IMR-90 (cell line): ENCODE results near the gene KATNIP. TPM values are rescaled to one million over a fixed set of nuclear protein-coding genes. Genes with fewer than 3 reads are reported as not detected.
A peak's percentile ranks its signal among the peaks of the same experiment; 100 is the strongest.

Experiments
- ATAC-seq: fragments of 200-7000 bp; cut with Tn5 transposase; 2 replicates; pipeline ENCODE4 v1.9.1; 2020; ENCODE audit warnings: low read depth, mild to moderate bottlenecking, moderate library complexity
- BruUV-seq: library from RNA; stranded (reverse); fragments of 400-500 nt; replicated peaks from 2 replicates; lab custom pipeline; 2021; lab: Mats Ljungman, UMichigan
- CTCF ChIA-PET: fragments of 300-600 bp; formaldehyde crosslinking; extraction: SDS; loops from one replicate; lab custom pipeline; 2021; ENCODE audit warnings: antibody characterized with exemption; lab: Yijun Ruan, JAX
- POLR2A ChIA-PET: fragments of 300-600 bp; sonication (Branson Sonifier 250); formaldehyde crosslinking; loops from one replicate; lab custom pipeline; 2022; ENCODE audit warnings: antibody characterized with exemption; ENCODE audit not compliant: unreplicated experiment; lab: Charles Lee
- DNase-seq: peaks from one replicate; pipeline ENCODE4 v3.0.0; 2013
- H2AFZ ChIP-seq: replicated peaks from 2 replicates; pipeline ENCODE3; 2013; ENCODE audit warnings: low read length, mild to moderate bottlenecking; ENCODE audit not compliant: poor library complexity
- H2AK5ac ChIP-seq: 2 replicates; pipeline ENCODE4 v1.6.1; 2013; ENCODE audit warnings: low read depth, low read length, inconsistent platforms
- H2AK9ac ChIP-seq: replicated peaks from 2 replicates; pipeline ENCODE3; 2013; ENCODE audit warnings: mild to moderate bottlenecking, low read depth, low read length, moderate library complexity; ENCODE audit not compliant: poor library complexity
- H2BK120ac ChIP-seq: 2 replicates; pipeline ENCODE4 v1.6.1; 2013; ENCODE audit warnings: low read depth, low read length, inconsistent platforms
- H2BK15ac ChIP-seq: 3 replicates; pipeline ENCODE4 v1.6.1; 2013; ENCODE audit warnings: low read depth, low read length, inconsistent platforms
- H2BK20ac ChIP-seq: 2 replicates; pipeline ENCODE4 v1.6.1; 2013; ENCODE audit warnings: low read depth, mild to moderate bottlenecking, inconsistent platforms, low read length, moderate library complexity
- H2BK5ac ChIP-seq: 2 replicates; pipeline ENCODE4 v1.6.1; 2013; ENCODE audit warnings: mild to moderate bottlenecking, low read depth, low read length, inconsistent platforms; ENCODE audit not compliant: poor library complexity, severe bottlenecking
- H3K14ac ChIP-seq: replicated peaks from 2 replicates; pipeline ENCODE4 v1.6.1; 2013; ENCODE audit warnings: low read depth, low read length, inconsistent platforms
- H3K18ac ChIP-seq: 2 replicates; pipeline ENCODE4 v1.6.1; 2013; ENCODE audit warnings: low read depth, low read length, control low read depth
- H3K23ac ChIP-seq: 2 replicates; pipeline ENCODE4 v1.6.1; 2013; ENCODE audit warnings: low read depth, low read length, inconsistent platforms
- H3K27ac ChIP-seq: 2 replicates; pipeline ENCODE4 v1.5.1; 2013; ENCODE audit warnings: mild to moderate bottlenecking, control low read depth, low read length; ENCODE audit not compliant: insufficient read depth
- H3K27me3 ChIP-seq: 2 replicates; pipeline ENCODE4 v1.6.1; 2013; ENCODE audit warnings: low read length; ENCODE audit not compliant: control insufficient read depth, insufficient read depth
- H3K36me3 ChIP-seq: 2 replicates; pipeline ENCODE4 v1.6.1; 2013; ENCODE audit warnings: low read length, mixed read lengths; ENCODE audit not compliant: control insufficient read depth, insufficient read depth
- H3K4ac ChIP-seq: 2 replicates; pipeline ENCODE4 v1.6.1; 2013; ENCODE audit warnings: low read depth, low read length, inconsistent platforms
- H3K4me1 ChIP-seq: 2 replicates; pipeline ENCODE4 v1.6.1; 2013; ENCODE audit warnings: low read length, mixed read lengths; ENCODE audit not compliant: control insufficient read depth, insufficient read depth
- H3K4me2 ChIP-seq: 2 replicates; pipeline ENCODE4 v1.6.1; 2013; ENCODE audit warnings: low read depth, mild to moderate bottlenecking, control low read depth, low read length, moderate library complexity
- H3K4me3 ChIP-seq: 2 replicates; pipeline ENCODE4 v1.5.1; 2013; ENCODE audit warnings: low read depth, mild to moderate bottlenecking, control low read depth, low read length, moderate library complexity; ENCODE audit not compliant: insufficient read depth
- H3K56ac ChIP-seq: 2 replicates; pipeline ENCODE4 v1.6.1; 2013; ENCODE audit warnings: low read length, inconsistent platforms; ENCODE audit not compliant: insufficient read depth; ENCODE audit errors: extremely low read depth
- H3K79me1 ChIP-seq, 2 experiments: 2 replicates each; pipeline ENCODE4 v1.6.1; 2013; ENCODE audit warnings: low read length in 2 of 2, inconsistent platforms in 1 of 2, low read depth in 1 of 2
- H3K9ac ChIP-seq: 2 replicates; pipeline ENCODE4 v1.6.1; 2013; ENCODE audit warnings: low read depth, low read length, control low read depth
- H3K9me1 ChIP-seq: 2 replicates; pipeline ENCODE4 v1.6.1; 2013; ENCODE audit warnings: low read length, inconsistent platforms; ENCODE audit not compliant: insufficient read depth
- H3K9me3 ChIP-seq: 2 replicates; pipeline ENCODE4 v1.6.1; 2013; ENCODE audit warnings: low read length; ENCODE audit not compliant: control insufficient read depth, insufficient read depth
- H4K20me1 ChIP-seq: 2 replicates; pipeline ENCODE4 v1.6.1; 2013; ENCODE audit warnings: low read length, inconsistent platforms; ENCODE audit not compliant: insufficient read depth
- H4K5ac ChIP-seq: 2 replicates; pipeline ENCODE4 v1.6.1; 2013; ENCODE audit warnings: mild to moderate bottlenecking, low read depth, low read length, control low read depth
- H4K8ac ChIP-seq, 2 experiments: 2 replicates each; pipeline ENCODE4 v1.6.1; 2013; ENCODE audit warnings: low read depth in 2 of 2, low read length in 2 of 2, control low read depth in 1 of 2, inconsistent platforms in 1 of 2
- H4K91ac ChIP-seq: 2 replicates; pipeline ENCODE4 v1.6.1; 2013; ENCODE audit warnings: low read depth, low read length, inconsistent platforms; ENCODE audit not compliant: insufficient read depth
- BHLHE40 ChIP-seq: fragments of 150-350 bp; IDR thresholded peaks from 2 replicates; pipeline ENCODE4 v1.6.1; 2016; ENCODE audit warnings: mild to moderate bottlenecking, low read depth, low read length
- CEBPB ChIP-seq: IDR thresholded peaks from 2 replicates; pipeline ENCODE4 v1.6.1; 2012; ENCODE audit warnings: low read depth, low read length, improper control_type of control experiment
- MAZ ChIP-seq: IDR thresholded peaks from 2 replicates; pipeline ENCODE4 v1.6.1; 2012; ENCODE audit warnings: low read depth, mild to moderate bottlenecking, low read length, improper control_type of control experiment, moderate library complexity, borderline replicate concordance
- MXI1 ChIP-seq: IDR thresholded peaks from 2 replicates; pipeline ENCODE4 v1.6.1; 2012; ENCODE audit warnings: low read depth, mild to moderate bottlenecking, low read length, moderate library complexity, borderline replicate concordance
- POLR2A ChIP-seq: IDR thresholded peaks from 2 replicates; pipeline ENCODE4 v1.6.1; 2012; ENCODE audit warnings: mild to moderate bottlenecking, low read depth, low read length
- RCOR1 ChIP-seq: IDR thresholded peaks from 2 replicates; pipeline ENCODE4 v1.6.1; 2012; ENCODE audit warnings: mild to moderate bottlenecking, low read length, improper control_type of control experiment; ENCODE audit not compliant: insufficient replicate concordance
- RFX5 ChIP-seq: IDR thresholded peaks from 2 replicates; pipeline ENCODE4 v1.8.0; 2012; ENCODE audit warnings: low read depth, mild to moderate bottlenecking, low read length, moderate library complexity
- WGBS, 2 experiments: methylation state at CpG; one replicate each; pipeline versions ENCODE4 v1.1.5 to v1.1.7; 2013; ENCODE audit warnings: missing lambda C conversion rate in 2 of 2; ENCODE audit not compliant: insufficient read length in 1 of 2; ENCODE audit errors: extremely low coverage in 2 of 2; 5-methylcytosine and 5-hydroxymethylcytosine counted together
- dilution Hi-C: fragments of 300-500 bp; cut with HindIII; formaldehyde crosslinking; loops from one replicate; pipeline ENCODE4 v1.14.3; 2018; ENCODE audit warnings: low sequenced_read_pairs; ENCODE audit not compliant: unreplicated experiment
- in situ Hi-C: fragments of 300-500 bp; cut with MboI; formaldehyde crosslinking; loops from 3 replicates; pipeline ENCODE4 v1.14.3; 2019; ENCODE audit warnings: low sequenced_read_pairs, inconsistent platforms, mixed read lengths
- intact Hi-C: fragments of 100-400 bp; cut with micrococcal nuclease; formaldehyde crosslinking; loops from 2 replicates; pipeline ENCODE4 v1.10.0; 2022
- polyA plus RNA-seq, 3 experiments: library from polyadenylated mRNA; depleted of rRNA; stranded (reverse); fragments of >200 nt; gene quantifications; 2 replicates each; pipeline ENCODE4 v1.2.3, GENCODE V29; 2012; ENCODE audit warnings: low replicate concordance in 1 of 3
- total RNA-seq: library from RNA; depleted of rRNA; stranded (reverse); fragments of >200 nt; gene quantifications from 2 replicates; pipeline ENCODE4 v1.2.3, GENCODE V29; 2012
- TF ChIP-seq, protein P1 (sequence below): conservative IDR thresholded peaks from 2 replicates; pipeline ENCODE4 v1.5.1; 2012; ENCODE audit warnings: mild to moderate bottlenecking, low read depth, low read length, improper control_type of control experiment

Gene KATNIP
- total and polyA plus RNA-seq, 2 of the 4 experiments (the other 2 are of a cell fraction) = 16.7 to 18.6 TPM

DNA sequence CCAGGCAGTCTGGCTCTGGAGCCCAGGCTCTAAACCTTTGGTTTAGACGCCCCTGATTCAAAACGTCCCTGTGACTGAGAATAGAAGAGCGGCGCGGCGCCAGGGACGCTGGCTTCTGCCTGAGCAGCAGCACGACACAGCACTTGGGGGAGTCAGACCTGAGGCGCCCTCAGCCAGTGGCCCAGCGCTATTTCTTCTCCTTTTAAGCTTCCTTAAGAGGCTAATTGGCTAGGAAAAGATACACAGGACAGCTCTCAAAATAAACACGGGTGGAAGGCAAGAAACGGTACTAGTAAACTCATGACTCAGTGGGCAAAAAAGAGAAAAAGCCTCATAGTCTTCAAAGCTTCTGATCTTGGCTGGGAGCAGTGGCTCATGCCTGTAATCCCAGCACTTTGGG, 35.1 kb upstream of the KATNIP start:
- no peak overlapping the region for H4K8ac ChIP-seq
- no peak overlapping the region; the same call in 1 of the 2 replicates for H3K4ac ChIP-seq
- no peak overlapping the region for H3K23ac ChIP-seq
- no peaks in the 10 kb centered on the region for H3K27me3 ChIP-seq
- ChIA-PET CTCF (interaction anchor here (0.7 kb wide), 1 partner anchor 62 kb away, joined by 3 read pairs; no protein-coding TSS in a partner anchor), POLR2A (interaction anchor here (0.6 kb wide), 1 partner anchor 8 kb away, joined by 10 read pairs; no protein-coding TSS in a partner anchor)
- no peak overlapping the region for H2BK15ac ChIP-seq
- no peak overlapping the region for H3K14ac ChIP-seq
- H3K56ac ChIP-seq = no peak overlapping the region
- no peak overlapping the region for H3K9ac ChIP-seq
- no peak overlapping the region for H2AK5ac ChIP-seq
- dilution Hi-C loops = no loop called here
- H3K79me1 ChIP-seq = peaks cover 9 to 46% of the 10 kb centered on the region in 2 experiments; a peak in 3 of 4 replicates
- no peak overlapping the region for H2BK5ac ChIP-seq
- no peak overlapping the region for H4K91ac ChIP-seq
- H3K4me2 ChIP-seq = no peak overlapping the region
- no peak overlapping the region for H4K5ac ChIP-seq
- no peaks in the 10 kb centered on the region for H3K9me3 ChIP-seq
- no peak overlapping the region for H2AFZ ChIP-seq
- H3K18ac ChIP-seq = no peak overlapping the region
- ATAC-seq = peak; percentile 86
- peaks cover 53% of the 10 kb centered on the region for H3K36me3 ChIP-seq
- WGBS, 2 experiments = 90% methylated on average over 10 of the region's 12 CpGs; no CpG with 5 or more reads in 1 of the 2 experiments
- no peak overlapping the region for H3K4me3 ChIP-seq
- BruUV-seq = no TSS peak
- peaks cover 23% of the 10 kb centered on the region for H4K20me1 ChIP-seq
- H3K9me1 ChIP-seq = peaks cover 20% of the 10 kb centered on the region
- H3K27ac ChIP-seq = no peak overlapping the region
- TF ChIP-seq RFX5 = no peak
- no peak for TF ChIP-seq BHLHE40
- no peak for TF ChIP-seq MXI1
- TF ChIP-seq MAZ = no peak
- no peak for TF ChIP-seq RCOR1
- TF ChIP-seq, protein P1, sequence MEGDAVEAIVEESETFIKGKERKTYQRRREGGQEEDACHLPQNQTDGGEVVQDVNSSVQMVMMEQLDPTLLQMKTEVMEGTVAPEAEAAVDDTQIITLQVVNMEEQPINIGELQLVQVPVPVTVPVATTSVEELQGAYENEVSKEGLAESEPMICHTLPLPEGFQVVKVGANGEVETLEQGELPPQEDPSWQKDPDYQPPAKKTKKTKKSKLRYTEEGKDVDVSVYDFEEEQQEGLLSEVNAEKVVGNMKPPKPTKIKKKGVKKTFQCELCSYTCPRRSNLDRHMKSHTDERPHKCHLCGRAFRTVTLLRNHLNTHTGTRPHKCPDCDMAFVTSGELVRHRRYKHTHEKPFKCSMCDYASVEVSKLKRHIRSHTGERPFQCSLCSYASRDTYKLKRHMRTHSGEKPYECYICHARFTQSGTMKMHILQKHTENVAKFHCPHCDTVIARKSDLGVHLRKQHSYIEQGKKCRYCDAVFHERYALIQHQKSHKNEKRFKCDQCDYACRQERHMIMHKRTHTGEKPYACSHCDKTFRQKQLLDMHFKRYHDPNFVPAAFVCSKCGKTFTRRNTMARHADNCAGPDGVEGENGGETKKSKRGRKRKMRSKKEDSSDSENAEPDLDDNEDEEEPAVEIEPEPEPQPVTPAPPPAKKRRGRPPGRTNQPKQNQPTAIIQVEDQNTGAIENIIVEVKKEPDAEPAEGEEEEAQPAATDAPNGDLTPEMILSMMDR = no peak
- TF ChIP-seq CEBPB = no peak
- TF ChIP-seq POLR2A = no peak
- H3K4me1 ChIP-seq = peaks cover 4% of the 10 kb centered on the region
- H2BK20ac ChIP-seq = no peak overlapping the region
- H2BK120ac ChIP-seq = no peak overlapping the region
- intact Hi-C loops = no loop called here
- H2AK9ac ChIP-seq = no peak overlapping the region
- in situ Hi-C loops = no loop called here
- DNase-seq = peak; percentile 68
